Measurements from ENCODE around the gene RCAN1. TPM values are rescaled to one million over a fixed set of nuclear protein-coding genes. Genes with fewer than 3 reads are reported as not detected.

The RCAN1 gene
- total and polyA plus RNA-seq, 2 of the 8 experiments (the other 6 are each of a cell fraction or from before 2014, with no cell fraction given), result 1.7 to 6.4 TPM

DNA sequence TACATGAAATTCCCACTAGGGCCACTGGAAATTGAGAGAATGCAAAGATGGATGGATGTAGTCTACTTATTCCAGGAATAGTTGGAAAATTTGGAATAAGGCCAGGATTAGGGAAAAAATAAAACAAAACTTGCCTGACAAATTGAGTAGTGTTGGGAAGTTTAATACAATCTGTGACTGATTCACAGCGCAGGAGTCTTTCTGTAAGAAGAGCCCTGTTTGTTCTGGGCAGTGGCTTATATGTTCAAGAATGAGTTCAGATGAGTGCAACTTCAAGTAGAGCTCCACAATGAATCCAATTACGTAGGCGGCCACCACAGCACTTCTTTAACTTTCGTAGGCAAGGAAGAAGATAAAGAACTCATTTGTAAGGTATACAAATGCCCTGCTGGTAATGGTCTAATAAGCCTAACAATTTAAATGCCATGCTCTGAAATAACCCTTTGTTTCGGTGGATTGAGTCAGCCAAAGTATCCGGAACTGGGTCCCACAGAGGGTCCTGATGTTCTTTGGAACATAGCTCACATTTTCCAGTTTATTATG is 55.8 kb downstream of the RCAN1 start (continued):
- TF ChIP-seq CHD7 (IDR thresholded peaks at IDR 0.05; ENCODE audit: insufficient replicate concordance, low read length), result no peak
- no peak for TF ChIP-seq YY1 (IDR thresholded peaks at IDR 0.05; ENCODE audit: low read depth, low read length)
- TF ChIP-seq ATF3 (IDR thresholded peaks at IDR 0.05; ENCODE audit: insufficient read depth, low read depth, low read length), result no peak
- no peak for TF ChIP-seq ZNF274 (IDR thresholded peaks at IDR 0.05; ENCODE audit: borderline replicate concordance, extremely low read depth, low read length)
- TF ChIP-seq CTCF (IDR thresholded peaks at IDR 0.05; ENCODE audit: control extremely low read depth in 1 of 3, insufficient read depth in 1 of 3, low read depth in 1 of 3, low read length in 3 of 3), result no peak
- no peak for TF ChIP-seq BRCA1 (IDR thresholded peaks at IDR 0.05; ENCODE audit: low read depth, low read length)
- TF ChIP-seq GTF2F1 (IDR thresholded peaks at IDR 0.05; ENCODE audit: borderline replicate concordance, low read depth, low read length), result no peak
- no peak for TF ChIP-seq NANOG (IDR thresholded peaks at IDR 0.05; ENCODE audit: insufficient read depth, low read depth, low read length, poor library complexity, severe bottlenecking)
